GM12892 (cell line): ENCODE measurements around the gene SFRP5.

Experiments
- POLR2A ChIP-seq: IDR thresholded peaks from 2 replicates; pipeline ENCODE4 v1.6.1; 2011; ENCODE audit warnings: low read depth, low read length, control low read depth
- TAF1 ChIP-seq: IDR thresholded peaks from 2 replicates; pipeline ENCODE4 v1.6.1; 2011; ENCODE audit warnings: low read depth, mild to moderate bottlenecking, control low read depth, low read length, borderline replicate concordance

- TF ChIP-seq POLR2A = no peak
- no peak for TF ChIP-seq TAF1
These were observed 40.3 kb downstream of the SFRP5 start for GRCh38 chr10:97731346-97732051.
